T-helper 22 cell (primary cell): Measurements from ENCODE around the gene PCDHB9.
"Not testable (repeated sequence)": the region's sequence is repeated elsewhere in the genome, so short reads cannot be mapped to it uniquely, and the experiment has no call there.

ENCODE experiments used
- DNase-seq: peaks from one replicate; pipeline ENCODE4 v3.0.0-alpha.2; 2020; ENCODE audit warnings: low read depth

Gene PCDHB9

GRCh38 chr5:141188682-141189081 lies 1.7 kb downstream of the PCDHB9 start:
- DNase-seq, result not testable (repeated sequence)

GRCh38 chr5:141189131-141189530 lies 2.2 kb downstream of the PCDHB9 start:
- not testable (repeated sequence) for DNase-seq

- no peak for DNase-seq
These were observed 5.3 kb downstream of the PCDHB9 start, which contains the start of gene PCDHB10 for GRCh38 chr5:141192110-141192725. TSS of gene PCDHB10 (plus strand) at chr5:141192353. CDS start at chr5:141192553, 200 bp downstream.

GRCh38 chr5:141194332-141194731 lies 7.4 kb downstream of the PCDHB9 start:
- DNase-seq, result not testable (repeated sequence)

GRCh38 chr5:141196363-141196762 lies 9.4 kb downstream of the PCDHB9 start:
- DNase-seq, result no peak

- DNase-seq, result no peak
These were observed 12.6 kb downstream of the PCDHB9 start, which contains the start of gene PCDHB11 for GRCh38 chr5:141199359-141200235. TSS of gene PCDHB11 (plus strand) at chr5:141199627. CDS start at chr5:141199775, 148 bp downstream.

- DNase-seq, result not testable (repeated sequence)
These were observed 14.2 kb downstream of the PCDHB9 start for GRCh38 chr5:141201126-141201525.

GRCh38 chr5:141201646-141202045 lies 14.7 kb downstream of the PCDHB9 start:
- DNase-seq, result not testable (repeated sequence)

GRCh38 chr5:141208478-141208877 lies 21.5 kb downstream of the PCDHB9 start, which contains the start of gene PCDHB12:
TSS of gene PCDHB12 (plus strand) at chr5:141208719. CDS start at chr5:141208908, 189 bp downstream.
- no peak for DNase-seq

GRCh38 chr5:141210281-141210680 lies 23.3 kb downstream of the PCDHB9 start:
- not testable (repeated sequence) for DNase-seq

- DNase-seq, result not testable (repeated sequence)
These were observed 23.9 kb downstream of the PCDHB9 start for GRCh38 chr5:141210849-141211248.

GRCh38 chr5:141213656-141214339 lies 26.8 kb downstream of the PCDHB9 start, which contains the start of gene PCDHB13:
TSS of gene PCDHB13 (plus strand) at chr5:141213919. CDS start at chr5:141214124, 205 bp downstream.
- not testable (repeated sequence) for DNase-seq

- DNase-seq, result not testable (repeated sequence)
These were observed 27.6 kb downstream of the PCDHB9 start for GRCh38 chr5:141214583-141214982.

- DNase-seq, result not testable (repeated sequence)
These were observed 28.5 kb downstream of the PCDHB9 start for GRCh38 chr5:141215504-141215903.

- DNase-seq, result not testable (repeated sequence)
These were observed 29.1 kb downstream of the PCDHB9 start for GRCh38 chr5:141216035-141216434.

- no peak for DNase-seq
These were observed 36.3 kb downstream of the PCDHB9 start, which contains the start of gene PCDHB14 for GRCh38 chr5:141223112-141223783. TSS of gene PCDHB14 (plus strand) at chr5:141223343. CDS start at chr5:141223506, 163 bp downstream.

GRCh38 chr5:141224844-141225243 lies 37.9 kb downstream of the PCDHB9 start:
- DNase-seq, result not testable (repeated sequence)

GRCh38 chr5:141225421-141225820 lies 38.5 kb downstream of the PCDHB9 start:
- not testable (repeated sequence) for DNase-seq

- DNase-seq, result no peak
These were observed 47.2 kb downstream of the PCDHB9 start for GRCh38 chr5:141234109-141234667.

GRCh38 chr5:141235922-141236321 lies 49.0 kb downstream of the PCDHB9 start:
- DNase-seq, result not testable (repeated sequence)
